HG02588 (cell line): Measurements from ENCODE around the gene ADSS1.
A peak's percentile ranks its signal among the peaks of the same experiment; 100 is the strongest.
"Not testable (repeated sequence)": the region's sequence is repeated elsewhere in the genome, so short reads cannot be mapped to it uniquely, and the experiment has no call there.

Source experiments
- ATAC-seq: cut with Tn5 transposase; IDR thresholded peaks from one replicate; pipeline ENCODE4 v1.9.1; 2021; ENCODE audit warnings: mild to moderate bottlenecking, moderate library complexity; ENCODE audit not compliant: unreplicated experiment

The ADSS1 gene

GRCh38 chr14:104746071-104746545 is 22.1 kb downstream of the ADSS1 start:
- ATAC-seq: no peak

- ATAC-seq: no peak
Measured at GRCh38 chr14:104746934-104747481, 23.0 kb downstream of the ADSS1 start.

- no peak for ATAC-seq
Measured at GRCh38 chr14:104747876-104748275, 23.8 kb downstream of the ADSS1 start.

GRCh38 chr14:104749111-104749649 is 25.2 kb downstream of the ADSS1 start:
- ATAC-seq: no peak

- no peak for ATAC-seq
Measured at GRCh38 chr14:104750056-104750752, 26.2 kb downstream of the ADSS1 start.

- ATAC-seq: not testable (repeated sequence)
Measured at GRCh38 chr14:104750753-104751057, 26.7 kb downstream of the ADSS1 start.

GRCh38 chr14:104751539-104752422 is 27.8 kb downstream of the ADSS1 start:
- no peak for ATAC-seq

- ATAC-seq: peak; percentile 3
Measured at GRCh38 chr14:104752423-104752734, 28.4 kb downstream of the ADSS1 start.

GRCh38 chr14:104752735-104753527 is 28.9 kb downstream of the ADSS1 start, which contains the start of gene SIVA1:
Gene SIVA1 (plus strand): TSS chr14:104753147. CDS start chr14:104753202, 55 bp downstream.
- ATAC-seq: peak; percentile 84

GRCh38 chr14:104753528-104754212 is 29.6 kb downstream of the ADSS1 start:
- no peak for ATAC-seq

GRCh38 chr14:104754213-104754851 is 30.3 kb downstream of the ADSS1 start:
- no peak for ATAC-seq

- no peak for ATAC-seq
Measured at GRCh38 chr14:104755621-104756020, 31.6 kb downstream of the ADSS1 start.

- no peak for ATAC-seq
Measured at GRCh38 chr14:104756477-104757237, 32.6 kb downstream of the ADSS1 start.

GRCh38 chr14:104757238-104757585 is 33.2 kb downstream of the ADSS1 start:
- no peak for ATAC-seq

GRCh38 chr14:104757681-104758392 is 33.8 kb downstream of the ADSS1 start:
- ATAC-seq: no peak

GRCh38 chr14:104758981-104759969 is 35.2 kb downstream of the ADSS1 start:
- no peak for ATAC-seq

- no peak for ATAC-seq
Measured at GRCh38 chr14:104765517-104765916, 41.5 kb downstream of the ADSS1 start.
